Liver (tissue), 9 donors: ENCODE results near the gene PFKFB4. TPM values are rescaled to one million over a fixed set of nuclear protein-coding genes. Genes with fewer than 3 reads are reported as not detected.
"Not testable (repeated sequence)": the region's sequence is repeated elsewhere in the genome, so short reads cannot be mapped to it uniquely, and the experiment has no call there.

Experiments used
- DNase-seq: peaks from one replicate; pipeline ENCODE4 v3.0.0-alpha.2; 2017; ENCODE audit warnings: low spot score
- H3K27ac ChIP-seq, 2 donors: one replicate each; pipeline ENCODE4 v1.7.0; 2013; ENCODE audit warnings: inconsistent platforms in 2 of 2, low read length in 2 of 2, control low read depth in 1 of 2, low read depth in 1 of 2, mild to moderate bottlenecking in 1 of 2
- H3K27me3 ChIP-seq, 4 donors: one replicate each; pipeline versions ENCODE4 v1.6.1 to v1.7.0; 2013; ENCODE audit warnings: low read length in 3 of 4, inconsistent platforms in 1 of 4, mild to moderate bottlenecking in 1 of 4, moderate library complexity in 1 of 4; ENCODE audit not compliant: control insufficient read depth in 4 of 4, insufficient read depth in 4 of 4
- H3K36me3 ChIP-seq, 4 donors: one replicate each; pipeline versions ENCODE4 v1.6.1 to v1.7.0; 2013; ENCODE audit warnings: low read length in 3 of 4, mild to moderate bottlenecking in 3 of 4, low read depth in 1 of 4, moderate library complexity in 1 of 4; ENCODE audit not compliant: control insufficient read depth in 4 of 4, insufficient read depth in 3 of 4
- H3K4me1 ChIP-seq, 4 donors: one replicate each; pipeline versions ENCODE4 v1.6.1 to v1.7.0; 2013; ENCODE audit warnings: low read length in 3 of 4, mild to moderate bottlenecking in 3 of 4, moderate library complexity in 1 of 4; ENCODE audit not compliant: control insufficient read depth in 4 of 4, insufficient read depth in 4 of 4
- H3K4me3 ChIP-seq, 3 donors: one replicate each; pipeline versions ENCODE4 v1.6.1 to v1.7.0; 2013; ENCODE audit warnings: low read length in 3 of 3, control low read depth in 1 of 3, low read depth in 1 of 3, mild to moderate bottlenecking in 1 of 3
- H3K9ac ChIP-seq, 2 donors: one replicate each; pipeline ENCODE4 v1.7.0; 2013; ENCODE audit warnings: low read length in 2 of 2, mild to moderate bottlenecking in 2 of 2, moderate library complexity in 2 of 2, control low read depth in 1 of 2, low read depth in 1 of 2
- H3K9me3 ChIP-seq, 4 donors: one replicate each; pipeline versions ENCODE4 v1.6.1 to v1.7.0; 2013; ENCODE audit warnings: low read length in 3 of 4; ENCODE audit not compliant: control insufficient read depth in 4 of 4
- ATF3 ChIP-seq: IDR thresholded peaks from 2 replicates; pipeline ENCODE4 v1.6.1; 2016; ENCODE audit warnings: antibody characterized with exemption
- CTCF ChIP-seq: fragments of 150-350 bp; IDR thresholded peaks from 2 replicates; pipeline ENCODE4 v1.5.1; 2017; ENCODE audit warnings: improper control_type of control experiment, low read depth, low read length; ENCODE audit not compliant: missing input control
- EGR1 ChIP-seq, 2 donors: IDR thresholded peaks; 2 replicates each; pipeline ENCODE4 v1.6.1; 2016 to 2018; ENCODE audit warnings: antibody characterized with exemption in 2 of 2, low read depth in 2 of 2
- FOXA1 ChIP-seq: IDR thresholded peaks from 2 replicates; pipeline ENCODE4 v1.6.1; 2016; ENCODE audit warnings: antibody characterized with exemption
- FOXA2 ChIP-seq: IDR thresholded peaks from 2 replicates; pipeline ENCODE4 v1.6.1; 2016; ENCODE audit warnings: antibody characterized with exemption
- GABPA ChIP-seq, 2 donors: IDR thresholded peaks in 1 of 2; conservative IDR thresholded peaks in 1 of 2; 2 replicates each; pipeline ENCODE4 v1.6.1; 2016; ENCODE audit warnings: antibody characterized with exemption in 2 of 2, mild to moderate bottlenecking in 1 of 2, moderate library complexity in 1 of 2
- HNF4G ChIP-seq: IDR thresholded peaks from 2 replicates; pipeline ENCODE4 v1.6.1; 2016; ENCODE audit warnings: antibody characterized with exemption
- JUND ChIP-seq, 2 donors: IDR thresholded peaks; 2 replicates each; pipeline ENCODE4 v1.6.1; 2016; ENCODE audit warnings: antibody characterized with exemption in 2 of 2
- MAX ChIP-seq: IDR thresholded peaks from 2 replicates; pipeline ENCODE4 v1.6.1; 2016; ENCODE audit warnings: antibody characterized with exemption
- NR2F2 ChIP-seq: IDR thresholded peaks from 2 replicates; pipeline ENCODE4 v1.6.1; 2016; ENCODE audit warnings: antibody characterized with exemption
- RAD21 ChIP-seq, 2 donors: IDR thresholded peaks; 2 replicates each; pipeline ENCODE4 v1.6.1; 2016; ENCODE audit warnings: antibody characterized with exemption in 2 of 2, mild to moderate bottlenecking in 2 of 2
- REST ChIP-seq: IDR thresholded peaks from 2 replicates; pipeline ENCODE4 v1.6.1; 2016; ENCODE audit warnings: antibody characterized with exemption, mild to moderate bottlenecking
- RXRA ChIP-seq, 2 donors: IDR thresholded peaks; 2 replicates each; pipeline ENCODE4 v1.6.1; 2017 to 2018; ENCODE audit warnings: antibody characterized with exemption in 2 of 2, mild to moderate bottlenecking in 1 of 2
- SP1 ChIP-seq: IDR thresholded peaks from 2 replicates; pipeline ENCODE4 v1.6.1; 2018; ENCODE audit warnings: antibody characterized with exemption, mild to moderate bottlenecking
- TAF1 ChIP-seq: conservative IDR thresholded peaks from 2 replicates; pipeline ENCODE4 v1.6.1; 2016; ENCODE audit warnings: antibody characterized with exemption, mild to moderate bottlenecking
- YY1 ChIP-seq: IDR thresholded peaks from 2 replicates; pipeline ENCODE4 v1.6.1; 2016; ENCODE audit warnings: antibody characterized with exemption, mild to moderate bottlenecking
- ZBTB33 ChIP-seq: IDR thresholded peaks from 2 replicates; pipeline ENCODE4 v1.6.1; 2016; ENCODE audit warnings: antibody characterized with exemption
- WGBS: extraction: QIAGEN DNeasy Blood & Tissue Kit; methylation state at CpG from one replicate; pipeline ENCODE4 v1.1.7; 2013; 5-methylcytosine and 5-hydroxymethylcytosine counted together
- polyA plus RNA-seq, 2 donors: library from polyadenylated mRNA; stranded (reverse) in 1 of 2; unstranded in 1 of 2; fragments of 200-250 nt in 1 of 2; fragments of >200 nt in 1 of 2; fragmentation: Nextera tagmentation in 1 of 2; extraction: Ambion mirVana in 1 of 2; gene quantifications; one replicate each; pipeline versions ENCODE4 v1.2.1 to v1.2.3, GENCODE V29; 2013 to 2015
- total RNA-seq, 2 donors: library from RNA; depleted of rRNA; stranded (reverse); fragments of >200 nt; gene quantifications; one replicate each; pipeline ENCODE4 v1.2.3, GENCODE V29; 2014
- donor health status: healthy.
- donor health status: healthy.
- donor health status: healthy.
- donor health status: healthy.
- donor health status: healthy.

PFKFB4 gene
- total and polyA plus RNA-seq, 4 donors: 0.46 to 5.3 (median 1.7) TPM

DNA sequence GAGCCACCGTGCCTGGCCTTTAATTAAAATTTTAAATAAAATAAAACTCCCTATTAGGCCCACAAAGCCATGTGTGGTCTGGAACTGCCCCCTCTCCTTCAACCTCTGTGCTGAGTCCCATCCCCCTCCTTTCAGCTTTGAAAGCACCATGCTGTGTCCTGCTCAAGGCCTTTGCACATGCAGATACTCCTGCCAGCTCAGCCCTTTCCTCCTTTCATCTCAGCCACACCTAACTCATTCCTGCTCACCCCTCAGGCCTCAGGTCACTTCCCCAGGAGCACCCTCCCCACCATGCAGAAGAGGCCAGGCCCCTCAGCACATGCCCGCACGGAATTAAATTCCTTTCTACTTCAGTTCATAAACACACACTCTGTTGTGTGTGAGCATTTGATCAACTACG is 82.0 kb downstream of the PFKFB4 start (continued):
- TF ChIP-seq ATF3 (no peak), YY1 (no peak), RAD21 (IDR thresholded peaks at IDR 0.05) (no peak)

- 96% methylated on average over 4 of the region's 4 CpGs for WGBS
- not testable (repeated sequence) for H3K9ac ChIP-seq, H3K27me3 ChIP-seq, H3K36me3 ChIP-seq, H3K4me3 ChIP-seq, H3K27ac ChIP-seq, DNase-seq, H3K9me3 ChIP-seq
- H3K4me1 ChIP-seq: peaks cover 15 to 33% (median 28%) of the 10 kb centered on the region in 4 donors
Observed at GRCh38 chr3:48474031-48474430, 82.6 kb downstream of the PFKFB4 start.

DNA sequence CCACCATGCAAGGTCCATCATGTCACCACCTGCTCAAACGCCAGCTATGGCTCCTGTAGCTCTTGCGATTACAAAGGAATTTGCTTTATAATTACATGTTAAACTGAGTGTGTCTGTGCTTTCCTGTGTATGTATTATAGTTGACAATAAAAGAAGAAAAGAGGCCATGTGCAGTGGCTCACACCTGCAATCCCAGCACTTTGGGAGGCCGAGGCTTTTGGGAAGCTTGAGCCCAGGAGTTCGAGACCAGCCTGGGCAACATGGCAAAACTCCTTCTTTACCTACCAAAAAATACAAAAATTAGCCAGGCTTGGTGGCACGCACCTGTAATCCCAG is 83.0 kb downstream of the PFKFB4 start:
- H3K27me3 ChIP-seq: no peaks in the 10 kb centered on the region
- TF ChIP-seq YY1: no peak
- no peak for TF ChIP-seq CTCF
- no peak for TF ChIP-seq NR2F2
- no peak for TF ChIP-seq RAD21 (IDR thresholded peaks at IDR 0.05)
- no peak for TF ChIP-seq RXRA (IDR thresholded peaks at IDR 0.05)
- no peak for TF ChIP-seq JUND (IDR thresholded peaks at IDR 0.05)
- TF ChIP-seq SP1: no peak
- no peak for TF ChIP-seq TAF1
- TF ChIP-seq EGR1 (IDR thresholded peaks at IDR 0.05; ENCODE audit: low read depth in 2 of 2): no peak
- no peak for TF ChIP-seq REST
- no peak for TF ChIP-seq HNF4G
- no peak for TF ChIP-seq GABPA (IDR thresholded peaks at IDR 0.05 in 1 of 2, conservative IDR thresholded peaks at IDR 0.05 in 1 of 2)
- no peak for TF ChIP-seq ZBTB33
- TF ChIP-seq MAX: no peak
- TF ChIP-seq FOXA1: no peak
- TF ChIP-seq FOXA2: no peak
- no peak for TF ChIP-seq ATF3
- no peak for DNase-seq
- no peak overlapping the region for H3K4me3 ChIP-seq
- H3K36me3 ChIP-seq: peaks cover 0 to 5% (median 0%) of the 10 kb centered on the region in 4 donors
- peaks cover 18 to 37% (median 33%) of the 10 kb centered on the region in 4 donors for H3K4me1 ChIP-seq
- H3K27ac ChIP-seq: peak overlapping the region; percentile 92 to 98
- 75% methylated on average over 5 of the region's 5 CpGs for WGBS
- no peaks in the 10 kb centered on the region for H3K9me3 ChIP-seq
- H3K9ac ChIP-seq: no peak overlapping the region
